ENCODE data around the gene SCT.

- TF ChIP-seq FOS (IDR thresholded peaks at IDR 0.05; ENCODE audit: borderline replicate concordance, insufficient read depth, low read length) (no peak), MAX (IDR thresholded peaks at IDR 0.05; ENCODE audit: insufficient read depth, insufficient read length) (no peak), EZH2 (IDR thresholded peaks at IDR 0.05; ENCODE audit: borderline replicate concordance, low read depth, low read length, severe bottlenecking) (no peak), CTCF (IDR thresholded peaks at IDR 0.05; ENCODE audit: extremely low read depth in 1 of 2, insufficient read depth in 1 of 2, low read depth in 1 of 2, low read length in 2 of 2) (no peak), POLR2AphosphoS5 (IDR thresholded peaks at IDR 0.05; ENCODE audit: insufficient read depth, low read depth, low read length) (no peak), GATA2 (IDR thresholded peaks at IDR 0.05; ENCODE audit: insufficient read depth, insufficient read length, low read depth, low read length) (no peak)
Measured at GRCh38 chr11:616320-617198, 10.4 kb downstream of the SCT start.

All from endothelial cell of umbilical vein (primary cell).